Caco-2 (cell line): ENCODE results near the gene TBX2. TPM values are rescaled to one million over a fixed set of nuclear protein-coding genes. Genes with fewer than 3 reads are reported as not detected.

Source experiments
- BruUV-seq: library from RNA; stranded (reverse); fragments of 400-500 nt; replicated peaks from 2 replicates; lab custom pipeline; 2021; lab: Mats Ljungman, UMichigan
- CTCF ChIA-PET: fragments of 300-600 bp; sonication (Branson Sonifier 250); formaldehyde crosslinking; loops from one replicate; lab custom pipeline; 2022; ENCODE audit warnings: antibody characterized with exemption; lab: Charles Lee
- POLR2A ChIA-PET: fragments of 300-600 bp; sonication (Branson Sonifier 250); formaldehyde crosslinking; loops from one replicate; lab custom pipeline; 2022; ENCODE audit warnings: antibody characterized with exemption; lab: Charles Lee
- DNase-seq, 2 experiments: peaks; one replicate each; pipeline versions ENCODE4 v3.0.0 to v3.0.0-alpha.2; 2020 to 2022
- H3K27me3 ChIP-seq: replicated peaks from 2 replicates; pipeline ENCODE4 v1.6.0; 2011; ENCODE audit warnings: low read length; ENCODE audit not compliant: control insufficient read depth, insufficient read depth
- H3K36me3 ChIP-seq: 2 replicates; pipeline ENCODE4 v1.5.1; 2011; ENCODE audit warnings: low read length; ENCODE audit not compliant: control insufficient read depth, insufficient read depth
- H3K4me1 ChIP-seq: fragments of 250-450 bp; sonication (Bioruptor Pico); 2 replicates; pipeline ENCODE4 v1.5.1; 2020; ENCODE audit warnings: mild to moderate bottlenecking
- H3K4me3 ChIP-seq: 2 replicates; pipeline ENCODE4 v1.5.1; 2011; ENCODE audit warnings: low read depth, mild to moderate bottlenecking, control low read depth, low read length
- H3K9me3 ChIP-seq: fragments of 250-450 bp; sonication (Bioruptor Pico); 2 replicates; pipeline ENCODE4 v1.5.1; 2020; ENCODE audit warnings: mild to moderate bottlenecking, moderate library complexity
- H3K27ac Mint-ChIP-seq: one replicate; pipeline ENCODE4 v1.8.0; 2022; ENCODE audit warnings: mixed read lengths; ENCODE audit not compliant: unreplicated experiment
- H3K27me3 Mint-ChIP-seq: one replicate; pipeline ENCODE4 v1.8.0; 2022; ENCODE audit warnings: mixed read lengths; ENCODE audit not compliant: insufficient read depth, unreplicated experiment
- H3K36me3 Mint-ChIP-seq: one replicate; pipeline ENCODE4 v1.8.0; 2022; ENCODE audit warnings: mild to moderate bottlenecking, mixed read lengths; ENCODE audit not compliant: insufficient read depth, unreplicated experiment
- H3K4me1 Mint-ChIP-seq: one replicate; pipeline ENCODE4 v1.8.0; 2022; ENCODE audit warnings: low read depth, mixed read lengths; ENCODE audit not compliant: unreplicated experiment
- H3K4me3 Mint-ChIP-seq: one replicate; pipeline ENCODE4 v1.8.0; 2022; ENCODE audit warnings: mild to moderate bottlenecking, moderate library complexity, mixed read lengths; ENCODE audit not compliant: unreplicated experiment
- H3K9me3 Mint-ChIP-seq: one replicate; pipeline ENCODE4 v1.8.0; 2022; ENCODE audit warnings: mixed read lengths; ENCODE audit not compliant: unreplicated experiment
- intact Hi-C: fragments of 100-400 bp; cut with micrococcal nuclease; formaldehyde crosslinking; loops from one replicate; pipeline ENCODE4 v1.10.0; 2022; ENCODE audit not compliant: unreplicated experiment
- total RNA-seq: library from RNA; stranded (reverse); gene quantifications from 2 replicates; pipeline ENCODE4 v1.2.3, GENCODE V29; 2022
- TF ChIP-seq, protein P1 (sequence below), 2 experiments: fragments of 200-600 bp in 1 of 2; IDR thresholded peaks; 1 replicate in 1 of 2; 2 replicates in 1 of 2; pipeline versions ENCODE4 v1.5.1 to v1.8.0; 2011 to 2022; ENCODE audit warnings: antibody characterized with exemption in 1 of 2, control low read depth in 1 of 2, inconsistent platforms in 1 of 2, low read depth in 1 of 2, low read length in 1 of 2, mild to moderate bottlenecking in 1 of 2, moderate library complexity in 1 of 2; ENCODE audit not compliant: insufficient read depth in 1 of 2, severe bottlenecking in 1 of 2, unreplicated experiment in 1 of 2

Gene TBX2
- total RNA-seq, 1 experiment from 2014 or later, result 8.9 TPM

DNA sequence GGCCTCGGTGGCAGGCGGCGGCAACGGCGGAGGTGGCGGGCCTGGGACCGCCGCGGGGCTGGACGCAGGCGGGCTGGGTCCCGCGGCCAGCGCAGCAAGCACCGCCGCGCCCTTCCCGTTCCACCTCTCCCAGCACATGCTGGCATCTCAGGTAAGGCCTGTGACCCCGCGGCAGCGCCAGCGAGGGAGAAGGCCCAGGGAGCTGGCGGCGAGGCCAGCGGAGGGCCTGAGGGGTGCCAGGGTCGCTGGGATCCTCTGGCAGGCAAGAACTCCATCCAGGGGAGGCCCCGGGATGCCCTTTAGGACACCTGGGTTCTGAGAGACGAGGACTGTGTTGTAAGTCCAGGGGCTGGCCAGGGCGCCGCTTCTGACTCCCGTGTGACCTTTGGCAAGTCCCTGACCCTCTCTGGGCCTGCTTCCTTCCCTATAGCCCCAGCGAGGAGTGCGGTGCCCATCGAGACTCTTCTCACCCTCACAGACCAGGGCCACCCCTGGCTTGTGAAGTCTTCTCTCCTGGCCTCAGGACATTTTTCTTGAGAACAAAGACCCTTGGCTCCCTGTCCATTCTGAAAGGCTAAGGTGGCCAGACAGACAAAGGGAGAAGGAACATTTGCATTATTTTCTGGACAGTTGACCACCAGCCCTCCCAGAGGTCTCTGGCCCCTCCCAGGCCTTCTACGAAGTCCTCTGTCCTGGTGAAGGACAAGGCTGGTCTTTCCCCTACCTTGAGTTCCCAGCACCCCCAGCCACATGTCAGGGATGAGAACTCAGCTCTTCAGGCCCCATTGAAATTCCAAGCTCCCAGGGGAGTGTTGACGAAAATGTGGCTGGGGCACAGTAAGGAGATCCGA is 6.3 kb downstream of the TBX2 start:
- CTCF ChIA-PET, result interaction anchor here (0.6 kb wide), 1 partner anchor 91 kb away, joined by 3 read pairs; no protein-coding TSS in a partner anchor
- DNase-seq, result no peak
- POLR2A ChIA-PET, result no interaction called here

DNA sequence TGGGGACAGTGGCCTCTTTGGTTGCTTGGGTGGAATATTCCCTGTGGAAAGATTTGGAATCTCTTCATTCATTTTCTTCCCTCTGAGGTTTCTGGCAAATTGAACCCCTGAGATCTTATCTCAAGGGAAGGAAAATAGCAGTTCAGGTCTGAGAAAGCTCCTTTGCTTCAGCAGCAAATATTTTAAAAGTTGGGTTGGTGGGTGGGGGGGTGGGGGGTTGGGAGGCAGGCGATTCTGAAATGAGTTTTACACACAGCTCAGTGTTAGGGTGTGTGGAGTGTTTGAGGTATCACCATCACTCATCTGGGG is 6.8 kb downstream of the TBX2 start:
- CTCF ChIA-PET, result interaction anchor here (0.6 kb wide), 1 partner anchor 91 kb away, joined by 3 read pairs; no protein-coding TSS in a partner anchor

More for the DNA sequence above, 6.3 kb downstream of the TBX2 start:
- BruUV-seq, result no TSS peak
- TF ChIP-seq, protein P1, sequence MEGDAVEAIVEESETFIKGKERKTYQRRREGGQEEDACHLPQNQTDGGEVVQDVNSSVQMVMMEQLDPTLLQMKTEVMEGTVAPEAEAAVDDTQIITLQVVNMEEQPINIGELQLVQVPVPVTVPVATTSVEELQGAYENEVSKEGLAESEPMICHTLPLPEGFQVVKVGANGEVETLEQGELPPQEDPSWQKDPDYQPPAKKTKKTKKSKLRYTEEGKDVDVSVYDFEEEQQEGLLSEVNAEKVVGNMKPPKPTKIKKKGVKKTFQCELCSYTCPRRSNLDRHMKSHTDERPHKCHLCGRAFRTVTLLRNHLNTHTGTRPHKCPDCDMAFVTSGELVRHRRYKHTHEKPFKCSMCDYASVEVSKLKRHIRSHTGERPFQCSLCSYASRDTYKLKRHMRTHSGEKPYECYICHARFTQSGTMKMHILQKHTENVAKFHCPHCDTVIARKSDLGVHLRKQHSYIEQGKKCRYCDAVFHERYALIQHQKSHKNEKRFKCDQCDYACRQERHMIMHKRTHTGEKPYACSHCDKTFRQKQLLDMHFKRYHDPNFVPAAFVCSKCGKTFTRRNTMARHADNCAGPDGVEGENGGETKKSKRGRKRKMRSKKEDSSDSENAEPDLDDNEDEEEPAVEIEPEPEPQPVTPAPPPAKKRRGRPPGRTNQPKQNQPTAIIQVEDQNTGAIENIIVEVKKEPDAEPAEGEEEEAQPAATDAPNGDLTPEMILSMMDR (IDR thresholded peaks at IDR 0.05; ENCODE audit: insufficient read depth in 1 of 2, low read depth in 1 of 2, low read length in 1 of 2, severe bottlenecking in 1 of 2, unreplicated experiment in 1 of 2), result no peak
- intact Hi-C loops, result no loop called here
- Mint-ChIP-seq H3K36me3 (peaks cover 18% of the 10 kb centered on the region), H3K27ac (no peak overlapping the region), H3K27me3 (no peaks in the 10 kb centered on the region), H3K4me3 (no peak overlapping the region), H3K9me3 (no peaks in the 10 kb centered on the region), H3K4me1 (no peaks in the 10 kb centered on the region)
- Histone ChIP-seq H3K36me3 (no peaks in the 10 kb centered on the region), H3K27me3 (no peaks in the 10 kb centered on the region), H3K9me3 (no peaks in the 10 kb centered on the region), H3K4me1 (no peaks in the 10 kb centered on the region), H3K4me3 (no peak overlapping the region)

More for the DNA sequence above, 6.8 kb downstream of the TBX2 start:
- no peak for DNase-seq
- Mint-ChIP-seq H3K36me3 (peaks cover 19% of the 10 kb centered on the region), H3K27me3 (no peaks in the 10 kb centered on the region), H3K4me3 (no peak overlapping the region), H3K4me1 (no peaks in the 10 kb centered on the region), H3K9me3 (no peaks in the 10 kb centered on the region), H3K27ac (no peak overlapping the region)
- TF ChIP-seq, protein P1 (IDR thresholded peaks at IDR 0.05; ENCODE audit: insufficient read depth in 1 of 2, low read depth in 1 of 2, low read length in 1 of 2, severe bottlenecking in 1 of 2, unreplicated experiment in 1 of 2), result no peak
- Histone ChIP-seq H3K36me3 (no peaks in the 10 kb centered on the region), H3K4me1 (no peaks in the 10 kb centered on the region), H3K9me3 (no peaks in the 10 kb centered on the region), H3K4me3 (no peak overlapping the region), H3K27me3 (no peaks in the 10 kb centered on the region)
- POLR2A ChIA-PET, result no interaction called here
- intact Hi-C loops, result no loop called here
- BruUV-seq, result no TSS peak
